ENCODE results near the gene TMEM267. TPM values are rescaled to one million over a fixed set of nuclear protein-coding genes. Genes with fewer than 3 reads are reported as not detected.
"Not testable (repeated sequence)": the region's sequence is repeated elsewhere in the genome, so short reads cannot be mapped to it uniquely, and the experiment has no call there.

TMEM267 gene, protein sequence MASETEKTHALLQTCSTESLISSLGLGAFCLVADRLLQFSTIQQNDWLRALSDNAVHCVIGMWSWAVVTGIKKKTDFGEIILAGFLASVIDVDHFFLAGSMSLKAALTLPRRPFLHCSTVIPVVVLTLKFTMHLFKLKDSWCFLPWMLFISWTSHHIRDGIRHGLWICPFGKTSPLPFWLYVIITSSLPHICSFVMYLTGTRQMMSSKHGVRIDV
- 10 to 100 TPM; 20.0 to 20.7 (median 20.2) TPM for polyA plus RNA-seq (ENCODE audit: insufficient read length in 3 of 3)

GRCh38 chr5:43483298-43484105 lies at the start of gene TMEM267:
TSS of gene TMEM267 (minus strand) at chr5:43483865. CDS start at chr5:43453969, 29,896 bp downstream.
- DNase-seq (ENCODE audit: low read depth in 3 of 3, low spot score in 2 of 3): peak; percentile 83 to 92 (median 91)

DNA sequence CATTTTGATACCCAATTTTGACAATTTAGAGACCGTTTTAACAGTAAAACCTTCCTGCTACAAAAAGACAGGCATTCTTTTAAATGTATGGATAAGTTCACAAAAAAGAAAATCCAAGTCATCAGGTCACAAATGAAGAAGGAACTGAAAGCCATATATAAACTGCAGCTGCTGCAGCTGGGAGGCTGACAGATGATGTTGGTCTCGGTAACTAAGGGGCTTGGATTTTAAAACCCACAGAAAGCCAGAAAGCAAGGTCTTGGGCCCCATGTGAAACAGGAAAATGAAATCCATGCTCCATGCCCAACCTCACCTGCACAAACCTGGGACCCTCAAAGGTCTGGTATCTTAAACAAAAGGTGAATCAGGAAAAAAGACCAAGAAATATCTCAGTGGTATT lies 47.0 kb upstream of the TMEM267 start:
- no peak for DNase-seq (ENCODE audit: low read depth in 3 of 3, low spot score in 2 of 3)

- DNase-seq (ENCODE audit: low read depth in 3 of 3, low spot score in 2 of 3): no peak
These were observed 40.0 kb upstream of the TMEM267 start for GRCh38 chr5:43523662-43524072.

- DNase-seq (ENCODE audit: low read depth in 3 of 3, low spot score in 2 of 3): no peak
These were observed 37.0 kb upstream of the TMEM267 start for GRCh38 chr5:43520615-43521014.

GRCh38 chr5:43515678-43516048 lies 32.0 kb upstream of the TMEM267 start:
- DNase-seq (ENCODE audit: low read depth in 3 of 3, low spot score in 2 of 3): no peak

DNA sequence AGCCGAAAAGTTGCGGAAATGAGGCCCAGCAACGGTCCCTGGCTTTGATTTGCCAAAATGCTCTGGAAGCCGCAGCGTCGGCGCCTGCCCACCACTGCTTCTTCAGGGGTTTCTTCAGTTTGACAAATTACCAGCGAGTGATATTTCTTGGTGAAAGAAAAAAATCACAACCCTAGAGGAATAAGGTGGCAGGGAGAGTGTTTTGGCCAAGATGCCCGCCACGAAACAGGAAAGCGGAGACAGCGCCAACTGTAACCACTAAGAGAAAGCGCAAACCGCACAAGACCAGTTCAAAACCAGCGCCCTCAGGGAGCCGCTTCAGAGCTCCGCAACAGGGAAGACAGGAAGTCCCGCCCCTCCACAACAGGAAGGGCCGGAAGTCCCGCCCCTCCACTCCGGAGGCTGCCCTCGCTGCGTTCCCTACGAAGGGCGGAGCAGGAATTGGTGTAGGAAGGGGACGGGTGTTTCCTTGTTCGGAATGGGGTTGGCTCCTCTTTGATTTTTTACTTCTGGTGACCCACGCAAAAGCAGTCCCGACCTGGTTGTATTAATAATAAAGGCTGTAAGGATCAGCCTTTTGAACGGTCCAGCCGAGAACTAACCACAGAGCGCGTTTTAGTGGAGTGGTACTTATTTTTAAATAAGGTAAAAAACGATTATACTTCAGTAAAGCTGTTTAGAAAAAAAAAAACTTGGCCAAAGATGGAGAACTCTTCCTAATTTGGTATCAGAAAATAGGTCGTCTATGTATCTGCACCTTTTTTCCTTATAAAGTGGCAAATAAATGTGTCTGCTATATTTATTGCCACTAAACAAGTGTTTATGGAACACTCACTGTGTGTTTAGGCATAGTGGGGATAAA lies 31.4 kb upstream of the TMEM267 start, which contains the start of gene C5orf34:
Gene C5orf34, minus strand, starts transcription at position 333 of the 862 bp plus-strand sequence. CDS start 5,809 bp downstream, outside the sequence.
- DNase-seq (ENCODE audit: low read depth in 3 of 3, low spot score in 2 of 3): peak; percentile 85 to 92 (median 88)

- no peak for DNase-seq (ENCODE audit: low read depth in 3 of 3, low spot score in 2 of 3)
These were observed 30.8 kb upstream of the TMEM267 start for GRCh38 chr5:43514471-43514815.

DNA sequence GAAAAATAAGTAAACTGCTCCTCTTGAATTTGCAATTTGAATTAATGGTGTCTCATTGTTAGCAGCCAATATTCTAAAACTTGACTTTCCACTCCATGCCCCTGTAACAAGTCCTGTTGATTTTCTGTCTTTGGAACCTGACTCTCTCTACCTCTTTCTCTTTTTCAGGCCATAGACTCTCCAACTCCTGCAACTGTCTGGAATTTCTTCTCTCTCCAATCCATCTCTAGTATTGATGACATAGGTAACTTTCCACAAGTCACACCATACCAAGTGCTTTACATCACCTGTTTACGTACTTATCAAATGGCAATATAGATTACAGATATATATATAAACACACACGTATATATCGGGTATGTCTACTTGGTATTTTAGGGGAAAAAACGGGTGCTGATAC lies 30.4 kb upstream of the TMEM267 start:
- DNase-seq (ENCODE audit: low read depth in 3 of 3, low spot score in 2 of 3): no peak

- not testable (repeated sequence) for DNase-seq (ENCODE audit: low read depth in 3 of 3, low spot score in 2 of 3)
These were observed 27.4 kb upstream of the TMEM267 start for GRCh38 chr5:43511062-43511461.

DNA sequence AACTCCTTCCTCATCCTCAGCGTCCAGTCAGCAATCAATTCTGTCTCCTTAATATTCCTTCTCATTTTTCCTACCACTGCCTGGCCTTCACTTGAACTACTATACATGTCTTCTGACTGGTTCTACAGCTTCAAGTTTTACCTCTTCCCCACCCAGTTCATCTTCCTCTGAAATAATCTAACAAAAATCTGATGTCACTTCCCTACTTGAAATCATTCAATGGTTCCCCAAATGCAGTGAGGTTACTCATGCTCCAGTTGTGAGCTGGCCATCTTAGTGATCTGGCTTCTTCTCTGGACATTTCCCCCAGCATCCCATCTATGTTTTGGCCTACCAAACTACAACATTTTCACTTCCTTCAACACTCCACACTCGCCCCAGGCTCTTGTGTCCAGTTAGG lies 14.9 kb upstream of the TMEM267 start:
- no peak for DNase-seq (ENCODE audit: low read depth in 3 of 3, low spot score in 2 of 3)

- DNase-seq (ENCODE audit: low read depth in 3 of 3, low spot score in 2 of 3): no peak
These were observed 13.8 kb upstream of the TMEM267 start for GRCh38 chr5:43497311-43498104.

DNA sequence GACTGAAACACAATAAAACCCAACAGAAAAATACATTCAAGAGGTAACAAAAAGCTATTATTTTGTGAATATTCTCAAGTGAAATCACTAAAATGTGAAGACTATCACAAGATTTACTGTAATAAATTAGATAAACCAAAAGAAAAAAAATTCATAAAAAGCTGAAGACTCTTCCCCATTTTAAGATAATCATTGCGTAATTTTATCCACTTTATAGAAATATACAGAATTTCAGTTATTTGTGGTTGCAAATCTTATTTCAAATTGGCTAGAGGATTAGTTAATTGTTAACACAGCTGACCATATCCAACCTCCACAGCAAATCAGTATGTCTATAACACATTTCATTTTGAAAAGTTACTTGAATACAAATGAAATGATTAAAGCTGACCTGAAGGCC lies 7.7 kb upstream of the TMEM267 start:
- no peak for DNase-seq (ENCODE audit: low read depth in 3 of 3, low spot score in 2 of 3)

- DNase-seq (ENCODE audit: low read depth in 3 of 3, low spot score in 2 of 3): no peak
These were observed 2.7 kb upstream of the TMEM267 start for GRCh38 chr5:43486353-43486752.

DNA sequence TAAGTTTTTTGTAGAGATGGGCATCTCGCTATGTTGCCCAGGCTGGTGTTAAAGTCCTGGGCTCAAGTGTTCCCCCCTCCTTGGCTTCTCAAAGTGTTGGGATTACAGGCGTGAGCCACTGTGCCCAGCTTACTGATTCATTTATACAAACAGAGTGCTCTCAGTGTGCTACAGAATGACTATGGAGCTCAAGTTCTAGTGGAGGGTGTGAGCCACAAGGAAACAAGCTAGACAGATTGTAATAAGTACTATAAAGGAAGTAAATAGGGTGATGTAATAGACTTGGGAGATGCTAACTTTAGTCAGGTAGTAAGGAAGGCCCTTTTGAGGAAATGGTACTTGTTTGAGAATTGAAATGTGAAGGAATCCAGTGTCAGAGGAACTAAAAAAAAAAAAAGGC lies 1.7 kb upstream of the TMEM267 start:
- DNase-seq (ENCODE audit: low read depth in 3 of 3, low spot score in 2 of 3): no peak

- DNase-seq (ENCODE audit: low read depth in 3 of 3, low spot score in 2 of 3): peak; percentile 75 to 83 (median 82)
These were observed 613 bp upstream of the TMEM267 start for GRCh38 chr5:43484106-43484849.

- DNase-seq (ENCODE audit: low read depth in 3 of 3, low spot score in 2 of 3): peak in 2 of 3 donors; percentile 4 to 12
These were observed 971 bp downstream of the TMEM267 start for GRCh38 chr5:43482490-43483297.

DNA sequence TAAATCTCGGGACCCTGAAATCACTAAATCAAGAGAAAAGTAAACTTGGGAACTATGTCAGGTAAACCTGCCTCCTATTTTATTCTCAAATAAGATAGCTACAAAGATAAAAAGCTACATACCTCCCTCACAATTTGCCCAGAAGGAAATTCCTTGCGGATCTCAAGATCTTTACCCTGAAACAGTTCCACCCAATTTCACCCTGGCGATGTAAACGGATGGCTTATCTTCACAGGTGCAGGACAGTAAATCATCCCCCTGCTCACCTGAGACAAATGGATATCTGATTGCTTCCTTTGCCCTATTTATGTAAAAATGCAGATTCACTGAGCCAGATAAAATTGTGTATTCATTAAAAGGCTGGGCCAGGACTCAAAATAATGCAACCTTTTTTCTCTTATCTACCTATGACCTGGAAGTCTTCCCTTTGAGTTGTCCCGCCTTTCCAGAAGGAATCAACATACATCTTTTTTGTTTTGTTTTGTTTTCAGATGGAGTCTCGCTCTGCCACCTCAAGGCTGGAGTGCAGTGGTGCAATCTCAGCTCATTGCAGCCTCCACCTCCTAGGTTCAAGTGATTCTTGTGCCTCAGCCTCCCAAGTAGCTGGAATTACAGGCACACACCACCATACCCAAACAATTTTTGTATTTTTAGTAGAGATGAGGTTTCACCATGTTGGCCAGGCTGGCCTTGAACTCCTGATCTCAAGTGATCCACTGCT lies 13.8 kb downstream of the TMEM267 start:
- DNase-seq (ENCODE audit: low read depth in 3 of 3, low spot score in 2 of 3): no peak

DNA sequence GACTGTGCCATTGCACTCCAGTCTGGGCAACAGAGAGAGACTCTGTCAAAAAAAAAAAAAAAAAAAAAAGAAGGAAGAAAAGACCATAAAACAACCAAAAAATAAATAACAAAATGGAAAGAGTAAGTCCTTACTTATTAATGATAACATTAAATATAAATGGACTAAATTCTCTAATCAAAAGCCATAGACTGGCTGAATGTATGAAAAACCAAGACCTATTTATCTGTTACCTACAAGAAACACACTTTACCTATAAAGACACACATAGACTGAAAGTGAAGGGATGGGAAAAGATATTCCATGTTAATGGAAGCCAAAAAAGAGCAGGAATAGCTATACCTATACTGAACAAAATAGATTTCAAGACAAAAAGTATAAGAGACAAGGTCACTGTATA lies 16.6 kb downstream of the TMEM267 start:
- no peak for DNase-seq (ENCODE audit: low read depth in 3 of 3, low spot score in 2 of 3)
